HG03064 (cell line): Measurements from ENCODE around the gene DGKB.

Experiments used
- ATAC-seq: cut with Tn5 transposase; IDR thresholded peaks from one replicate; pipeline ENCODE4 v1.9.1; 2021; ENCODE audit warnings: low read depth; ENCODE audit not compliant: unreplicated experiment

DGKB gene

DNA sequence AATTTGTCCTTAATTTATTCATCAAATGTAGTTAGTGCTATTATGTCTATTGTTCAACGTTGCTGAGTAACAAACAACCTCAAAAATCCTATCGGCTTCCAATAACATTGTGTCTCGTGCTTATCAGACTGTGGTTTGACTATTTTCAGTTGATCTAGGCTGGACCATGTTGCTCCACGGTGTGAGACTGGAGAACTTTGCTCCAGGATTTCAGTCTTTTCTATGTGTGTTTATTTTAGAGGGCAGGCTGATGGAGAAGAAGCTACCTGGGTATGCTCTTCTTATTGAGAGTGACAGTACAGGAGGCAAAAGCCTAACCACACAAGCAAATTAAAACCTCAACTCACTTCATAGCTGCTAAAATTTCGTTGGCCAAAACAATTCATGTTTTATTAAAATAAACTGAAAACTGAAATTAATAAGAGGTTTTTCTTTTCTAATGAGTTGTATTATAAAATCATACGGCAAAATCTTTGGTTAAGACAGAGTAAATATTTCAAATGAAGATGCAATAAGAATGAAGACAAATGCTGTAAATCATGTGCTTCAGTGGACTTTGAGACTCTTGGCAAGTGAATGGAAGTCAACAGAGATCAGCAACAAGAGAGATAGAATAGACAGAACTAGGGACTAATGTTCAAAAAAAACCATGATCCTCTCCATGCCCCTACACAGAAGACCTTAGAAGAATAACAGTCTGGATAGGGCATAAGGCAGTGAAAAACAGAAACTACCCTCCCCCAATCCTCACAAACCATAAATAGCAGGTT is 495.1 kb downstream of the DGKB start:
- ATAC-seq = no peak

DNA sequence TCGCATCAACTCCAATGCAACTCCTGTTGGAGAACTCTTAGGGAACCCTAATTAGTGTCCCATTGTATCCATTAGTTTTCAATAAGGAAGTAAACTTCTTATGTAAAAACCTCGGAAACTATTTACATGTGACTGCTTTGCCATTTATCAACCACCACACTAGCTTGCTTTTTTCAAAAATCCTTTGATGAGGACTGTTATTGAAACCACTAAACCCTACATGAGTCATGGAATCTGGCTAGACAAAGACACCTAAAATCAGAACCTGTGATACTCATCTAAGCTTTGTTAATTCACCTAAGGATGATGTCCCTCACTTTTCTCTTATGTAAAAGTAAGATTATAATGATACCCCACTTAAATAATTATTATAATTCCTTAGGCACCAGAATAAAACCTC is 499.0 kb downstream of the DGKB start:
- ATAC-seq = no peak

DNA sequence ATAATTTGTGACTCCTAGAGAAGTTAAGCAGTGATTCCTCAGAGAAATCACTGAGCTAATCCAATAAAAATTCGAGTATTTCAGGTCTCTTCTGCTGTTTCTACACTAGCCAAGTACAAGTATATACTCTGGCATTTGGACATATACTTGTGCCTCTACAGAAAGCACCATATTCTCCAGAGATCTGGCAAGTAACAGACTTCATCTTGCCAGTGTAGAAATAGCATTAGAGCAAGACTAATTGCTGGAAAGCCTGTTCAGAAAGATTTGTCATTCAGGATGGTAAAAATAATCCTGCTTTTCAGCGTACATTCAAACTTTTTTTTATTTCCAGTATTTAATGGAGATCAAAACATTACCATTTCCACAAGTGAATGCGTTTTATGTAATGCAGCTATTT is 502.3 kb downstream of the DGKB start:
- ATAC-seq = no peak

- no peak for ATAC-seq
These were observed 504.0 kb downstream of the DGKB start for GRCh38 chr7:14398526-14398925.

DNA sequence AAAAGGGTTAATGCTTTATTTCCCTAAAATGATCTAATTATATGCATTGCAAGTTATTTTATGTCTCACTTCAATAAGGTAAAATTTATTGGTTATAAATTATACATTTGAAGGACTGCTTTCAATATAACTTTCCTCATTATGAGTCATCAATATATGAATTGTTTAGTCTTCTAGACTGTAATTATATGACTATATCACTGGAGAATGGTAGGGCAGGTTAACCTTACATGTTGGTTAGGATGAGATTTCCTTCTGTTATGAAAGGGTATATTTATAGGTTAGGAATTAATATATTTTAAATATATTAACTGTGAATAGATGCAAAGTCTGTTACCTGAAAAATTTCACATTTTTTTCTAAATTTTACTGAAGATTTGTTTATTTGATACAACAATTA is 506.7 kb downstream of the DGKB start:
- no peak for ATAC-seq

DNA sequence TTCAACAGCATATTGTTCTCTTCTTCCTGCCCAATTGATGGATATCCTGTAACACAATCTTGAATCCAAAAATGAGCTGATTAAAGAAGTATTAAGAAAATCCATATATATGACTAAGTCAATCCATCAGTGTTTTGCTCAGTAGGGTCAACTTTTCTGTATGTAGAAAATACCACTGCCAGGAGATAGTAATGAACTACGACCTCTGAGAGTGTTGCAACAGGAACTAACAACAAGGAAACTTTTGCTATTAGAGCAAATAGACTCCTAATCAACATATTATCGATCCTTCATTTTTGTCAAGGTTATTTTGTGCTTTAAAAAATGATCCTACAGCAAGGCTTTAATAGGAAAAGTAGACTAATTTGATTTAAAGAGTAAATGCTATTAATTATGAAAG is 507.8 kb downstream of the DGKB start:
- ATAC-seq = no peak

GRCh38 chr7:14389595-14389994 is 513.0 kb downstream of the DGKB start:
- no peak for ATAC-seq

GRCh38 chr7:14389181-14389591 is 513.4 kb downstream of the DGKB start:
- ATAC-seq = no peak

DNA sequence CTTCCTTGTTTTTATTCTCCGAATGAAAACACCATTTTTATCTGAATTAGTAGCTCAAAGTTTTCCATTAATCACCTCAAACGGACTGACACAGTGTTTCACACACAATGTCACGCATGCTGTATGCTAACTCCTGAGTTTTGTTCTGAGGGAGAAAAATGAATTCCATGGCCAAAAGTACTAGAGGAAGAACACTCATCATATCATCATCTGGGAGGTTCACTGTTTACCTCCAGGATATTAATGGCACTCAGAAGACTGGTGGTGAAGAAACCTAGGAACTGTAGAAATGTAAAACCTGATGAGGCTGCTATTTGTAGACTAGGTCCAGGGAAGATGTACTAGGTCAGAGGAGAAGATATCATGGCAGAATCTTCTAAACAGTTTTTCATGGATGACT is 517.5 kb downstream of the DGKB start:
- ATAC-seq = no peak

- ATAC-seq = no peak
These were observed 520.6 kb downstream of the DGKB start for GRCh38 chr7:14381936-14382335.

GRCh38 chr7:14381306-14381705 is 521.2 kb downstream of the DGKB start:
- ATAC-seq = no peak

DNA sequence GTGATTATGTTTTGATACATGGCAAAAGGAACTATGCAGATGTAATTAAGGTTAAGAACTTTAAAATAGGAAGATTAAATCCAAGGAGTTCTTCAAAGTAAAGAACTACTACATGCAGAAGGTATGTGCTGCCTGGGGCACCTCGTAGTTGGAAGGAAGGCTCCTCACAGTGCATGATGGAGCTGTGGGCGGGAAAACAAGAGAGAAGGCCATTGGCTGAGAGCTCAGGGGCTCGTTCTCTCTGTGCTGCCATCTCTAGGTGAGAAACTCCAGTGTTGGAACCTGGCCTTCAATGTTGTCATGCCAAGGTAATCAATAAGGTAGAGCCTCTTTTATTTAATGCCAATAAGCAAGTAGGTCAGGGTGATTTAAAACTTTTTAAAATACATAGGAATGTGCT is 521.7 kb downstream of the DGKB start:
- no peak for ATAC-seq

DNA sequence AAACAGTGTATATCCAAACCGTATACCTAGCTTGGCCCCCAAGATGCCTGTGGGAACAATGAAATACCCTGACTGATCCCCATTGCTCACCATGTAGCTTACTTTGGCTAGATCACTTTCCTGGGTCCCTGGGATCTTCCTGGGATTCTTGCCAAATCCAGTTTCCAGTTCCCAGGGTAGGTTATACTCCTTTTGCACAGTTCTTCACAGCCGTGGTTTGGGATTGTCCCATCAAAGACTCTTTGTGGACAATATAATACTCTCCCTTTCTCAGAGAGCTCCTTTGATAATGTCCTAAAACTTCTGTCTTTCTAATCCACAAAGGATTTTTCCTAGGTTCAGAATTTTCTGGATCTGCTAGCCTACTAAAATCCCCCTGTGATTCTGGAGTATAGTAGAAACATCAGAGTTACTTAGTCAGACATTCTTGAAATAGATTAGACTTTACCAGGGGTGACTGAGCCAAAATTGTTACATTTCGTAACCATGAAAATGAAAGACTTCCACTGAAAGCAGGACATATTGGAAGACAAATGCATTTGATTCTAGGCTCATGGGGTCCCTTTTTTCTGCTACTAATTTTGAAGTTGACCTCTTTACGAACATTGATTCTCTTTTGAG is 524.8 kb downstream of the DGKB start:
- no peak for ATAC-seq

DNA sequence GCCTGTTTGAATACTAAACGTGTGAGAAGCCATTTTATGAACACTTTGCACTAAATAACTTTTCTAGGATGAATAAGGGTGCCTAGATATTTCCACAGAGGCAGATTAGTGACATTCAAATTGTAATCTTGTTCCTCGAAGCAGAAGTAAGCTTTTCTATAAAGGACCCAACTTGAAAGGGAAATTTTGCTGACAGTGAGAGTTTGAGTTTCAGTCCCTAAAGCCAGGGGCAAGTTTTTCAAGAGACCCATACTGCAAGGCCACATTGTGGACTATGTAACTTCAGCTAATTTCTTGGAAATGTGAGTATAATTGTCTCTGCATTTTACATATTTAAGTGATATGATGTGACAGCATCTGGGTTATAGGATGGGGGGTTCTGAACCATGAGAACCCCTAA is 525.8 kb downstream of the DGKB start:
- ATAC-seq = no peak

- no peak for ATAC-seq
These were observed 526.6 kb downstream of the DGKB start for GRCh38 chr7:14375998-14376397.

GRCh38 chr7:14374336-14374735 is 528.2 kb downstream of the DGKB start:
- ATAC-seq = no peak

DNA sequence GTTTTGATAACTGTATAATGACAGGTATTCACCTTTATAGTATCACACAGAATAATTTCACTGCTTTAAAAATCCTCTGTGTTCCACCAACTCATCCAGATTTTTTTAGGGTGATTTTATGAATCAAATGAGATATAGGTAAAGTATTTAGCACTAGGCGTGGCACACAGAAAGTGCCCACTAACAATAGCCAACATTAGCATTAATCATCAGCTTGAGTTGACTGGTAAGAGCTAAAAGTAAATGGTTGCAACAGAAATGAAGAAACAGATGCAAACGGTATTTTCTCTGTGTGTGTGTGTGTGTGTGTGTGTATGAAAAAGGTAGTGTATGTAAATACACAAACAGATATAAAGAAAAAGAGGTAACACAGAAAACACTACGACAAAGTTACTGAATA is 534.3 kb downstream of the DGKB start:
- no peak for ATAC-seq

DNA sequence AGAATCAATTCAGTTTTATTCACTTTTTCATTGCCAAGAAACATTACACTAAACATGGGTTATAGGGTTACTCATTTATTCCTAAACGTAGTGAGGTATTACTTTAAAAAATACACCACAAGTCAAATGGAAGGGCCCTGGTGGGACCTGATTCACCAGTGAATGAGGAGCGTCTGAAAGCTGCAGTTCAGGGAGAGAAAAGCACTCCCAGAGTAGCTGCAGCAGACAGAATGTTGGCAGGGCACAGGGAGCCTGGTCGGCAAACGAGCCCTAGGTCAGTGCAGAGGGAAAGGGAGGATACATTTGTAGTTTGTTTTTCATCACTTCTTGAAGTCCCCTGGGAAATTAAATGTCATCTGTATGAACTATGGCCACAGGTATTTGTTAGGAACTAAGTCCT is 551.4 kb downstream of the DGKB start:
- ATAC-seq = no peak

GRCh38 chr7:14341200-14341775 is 561.3 kb downstream of the DGKB start:
- ATAC-seq = no peak

GRCh38 chr7:14340393-14341074 is 562.0 kb downstream of the DGKB start:
- ATAC-seq = no peak

GRCh38 chr7:14339861-14340260 is 562.7 kb downstream of the DGKB start:
- ATAC-seq = no peak

GRCh38 chr7:14336256-14336655 is 566.3 kb downstream of the DGKB start:
- ATAC-seq = no peak
